ENCODE results near the gene SORCS2.

- TF ChIP-seq CTCF (tag by site-specific recombination; IDR thresholded peaks at IDR 0.05) (no peak), ZBTB11 (tag by site-specific recombination; conservative IDR thresholded peaks at IDR 0.05; ENCODE audit: low read depth) (no peak), SETDB1 (IDR thresholded peaks at IDR 0.05; ENCODE audit: insufficient read length, low read length) (no peak), MZF1 (tag by site-specific recombination; IDR thresholded peaks at IDR 0.05; ENCODE audit: borderline replicate concordance) (no peak), YY1 (tag by site-specific recombination; IDR thresholded peaks at IDR 0.05) (no peak), ZNF202 (tag by site-specific recombination; IDR thresholded peaks at IDR 0.05; ENCODE audit: borderline replicate concordance) (no peak), ZNF843 (tag by site-specific recombination; IDR thresholded peaks at IDR 0.05) (no peak), SP2 (tag by site-specific recombination; IDR thresholded peaks at IDR 0.05) (no peak), ZNF26 (tag by site-specific recombination; IDR thresholded peaks at IDR 0.05) (no peak), ZNF280C (tag by site-specific recombination; IDR thresholded peaks at IDR 0.05) (no peak), ZNF626 (tag by site-specific recombination; IDR thresholded peaks at IDR 0.05) (no peak), ZNF747 (tag by site-specific recombination; IDR thresholded peaks at IDR 0.05) (no peak), ZNF660 (tag by site-specific recombination; IDR thresholded peaks at IDR 0.05) (no peak)
These were observed 406.8 kb downstream of the SORCS2 start for GRCh38 chr4:7598939-7599790.

Measured in HEK293 (cell line).